ENCODE data around the gene SLCO2B1. TPM values are rescaled to one million over a fixed set of nuclear protein-coding genes. Genes with fewer than 3 reads are reported as not detected.

Gene SLCO2B1
- total RNA-seq, 4 donors from 2014 or later = 72.9 to 165 (median 111) TPM

- no peaks in the 10 kb centered on the region for H3K36me3 ChIP-seq
- peaks cover 0 to 3% (median 0%) of the 10 kb centered on the region in 4 donors for H3K4me1 ChIP-seq
- no peaks in the 10 kb centered on the region for H3K27me3 ChIP-seq
- WGBS, 2 donors (ENCODE audit: low coverage in 1 of 2) = 28% methylated on average over 7 of the region's 9 CpGs; no CpG with 5 or more reads in 1 of the 2 donors
- in situ Hi-C loops (cut with MboI; ENCODE audit: low pct_ligation_motif_present in 1 of 4, low pct_unique_long_range_greater_than_20kb in 1 of 4, low sequenced_read_pairs in 3 of 4) = loop anchor here in 3 of 4 donors (5.0 to 10.0 kb wide), 2 partner anchors 60 to 63 kb away; no protein-coding TSS in a partner anchor
- H3K4me3 ChIP-seq = no peak overlapping the region
- no peak overlapping the region for H3K27ac ChIP-seq
- peak; percentile 90 for DNase-seq
- TF ChIP-seq EP300 (IDR thresholded peaks at IDR 0.05; ENCODE audit: low read depth) (no peak), POLR2AphosphoS5 (IDR thresholded peaks at IDR 0.05) (peak in 1 of 3 donors; percentile 30), POLR2A (IDR thresholded peaks at IDR 0.05) (peak; percentile 23), CTCF (IDR thresholded peaks at IDR 0.05) (peak; percentile 81 to 94 (median 91))
- intact Hi-C loops (cut with DNase I; ENCODE audit: low total_unique reads) = loop anchor here (2.0 kb wide), 1 partner anchor 60 kb away; no protein-coding TSS in a partner anchor
- H3K9me3 ChIP-seq = no peaks in the 10 kb centered on the region
These were observed 54.0 kb downstream of the SLCO2B1 start for GRCh38 chr11:75204685-75205563.

GRCh38 chr11:75205564-75206020 is 54.7 kb downstream of the SLCO2B1 start:
- no peak overlapping the region for H3K27ac ChIP-seq
- no peaks in the 10 kb centered on the region for H3K27me3 ChIP-seq
- TF ChIP-seq EP300 (IDR thresholded peaks at IDR 0.05; ENCODE audit: low read depth) (no peak), POLR2AphosphoS5 (IDR thresholded peaks at IDR 0.05) (no peak), POLR2A (IDR thresholded peaks at IDR 0.05) (no peak), CTCF (IDR thresholded peaks at IDR 0.05) (no peak)
- H3K4me3 ChIP-seq = no peak overlapping the region
- 59% methylated on average over 5 of the region's 5 CpGs; no CpG with 5 or more reads in 1 of the 2 donors for WGBS, 2 donors (ENCODE audit: low coverage in 1 of 2)
- DNase-seq = no peak
- H3K36me3 ChIP-seq = no peaks in the 10 kb centered on the region
- peaks cover 0 to 3% (median 0%) of the 10 kb centered on the region in 4 donors for H3K4me1 ChIP-seq
- in situ Hi-C loops (cut with MboI; ENCODE audit: low pct_ligation_motif_present in 1 of 4, low pct_unique_long_range_greater_than_20kb in 1 of 4, low sequenced_read_pairs in 3 of 4) (loop anchor here in 2 of 4 donors (5.0 to 10.0 kb wide), 2 partner anchors 61 to 63 kb away; no protein-coding TSS in a partner anchor), intact Hi-C loops (cut with DNase I; ENCODE audit: low total_unique reads) (loop anchor here (2.0 kb wide), 1 partner anchor 61 kb away; no protein-coding TSS in a partner anchor)
- no peaks in the 10 kb centered on the region for H3K9me3 ChIP-seq

- no peaks in the 10 kb centered on the region for H3K9me3 ChIP-seq
- no peak overlapping the region for H3K27ac ChIP-seq
- in situ Hi-C loops (cut with MboI; ENCODE audit: low pct_ligation_motif_present in 1 of 4, low pct_unique_long_range_greater_than_20kb in 1 of 4, low sequenced_read_pairs in 3 of 4) (loop anchor here in 2 of 4 donors (5.0 to 10.0 kb wide), 2 partner anchors 64 to 66 kb away; no protein-coding TSS in a partner anchor), intact Hi-C loops (cut with DNase I; ENCODE audit: low total_unique reads) (no loop called here)
- no peak for DNase-seq
- WGBS, 2 donors (ENCODE audit: low coverage in 1 of 2) = 34% methylated on average over 2 of the region's 2 CpGs; no CpG with 5 or more reads in 1 of the 2 donors
- TF ChIP-seq CTCF (IDR thresholded peaks at IDR 0.05) = no peak
- no peak for TF ChIP-seq POLR2A (IDR thresholded peaks at IDR 0.05)
- no peak for TF ChIP-seq POLR2AphosphoS5 (IDR thresholded peaks at IDR 0.05)
- TF ChIP-seq EP300 (IDR thresholded peaks at IDR 0.05; ENCODE audit: low read depth) = no peak
- H3K27me3 ChIP-seq = no peaks in the 10 kb centered on the region
- H3K4me3 ChIP-seq = no peak overlapping the region
- peaks cover 0 to 3% (median 0%) of the 10 kb centered on the region in 4 donors for H3K4me1 ChIP-seq
- H3K36me3 ChIP-seq = no peaks in the 10 kb centered on the region
These were observed 57.5 kb downstream of the SLCO2B1 start for GRCh38 chr11:75208446-75208845.

- no peaks in the 10 kb centered on the region for H3K4me1 ChIP-seq
- in situ Hi-C loops (cut with MboI; ENCODE audit: low pct_ligation_motif_present in 1 of 4, low pct_unique_long_range_greater_than_20kb in 1 of 4, low sequenced_read_pairs in 3 of 4) = loop anchor here in 1 of 4 donors (5.0 kb wide), 1 partner anchor 75 kb away; no protein-coding TSS in a partner anchor
- WGBS, 2 donors (ENCODE audit: low coverage in 1 of 2) = 69 to 78% methylated on average over 3 to 5 of the region's 5 CpGs
- no peak overlapping the region for H3K27ac ChIP-seq
- H3K9me3 ChIP-seq = no peaks in the 10 kb centered on the region
- intact Hi-C loops (cut with DNase I; ENCODE audit: low total_unique reads) = no loop called here
- H3K4me3 ChIP-seq = no peak overlapping the region
- H3K27me3 ChIP-seq = no peaks in the 10 kb centered on the region
- TF ChIP-seq CTCF (IDR thresholded peaks at IDR 0.05) = no peak
- H3K36me3 ChIP-seq = no peaks in the 10 kb centered on the region
- DNase-seq = no peak
These were observed 61.5 kb downstream of the SLCO2B1 start for GRCh38 chr11:75212411-75212810.

All from transverse colon (tissue), 4 donors.